ENCODE measurements around the gene TRPM5.

- TF ChIP-seq EP300 (IDR thresholded peaks at IDR 0.05), result no peak
- no peak for TF ChIP-seq CTCF (IDR thresholded peaks at IDR 0.05)
Observed at GRCh38 chr11:2471804-2472096, 27.4 kb upstream of the TRPM5 start.

Data from stomach (tissue), 4 donors.